GM19239 (cell line): ENCODE results near the gene DUSP6.

Experiments
- DNase-seq: peaks from one replicate; pipeline ENCODE4 v3.0.0; 2011; ENCODE audit warnings: low spot score; ENCODE audit not compliant: insufficient read length
- FAIRE-seq: peaks from 2 replicates; lab custom pipeline; 2011; peaks lifted over from hg19 to GRCh38; lab: Jason Lieb, UNC

Gene DUSP6

GRCh38 chr12:89376202-89376529 is 23.9 kb upstream of the DUSP6 start:
- FAIRE-seq, result no peak
- no peak for DNase-seq

- FAIRE-seq (no peak), DNase-seq (no peak)
These were observed 21.7 kb upstream of the DUSP6 start for GRCh38 chr12:89373763-89374572.

GRCh38 chr12:89372584-89373370 is 20.5 kb upstream of the DUSP6 start:
- FAIRE-seq (no peak), DNase-seq (no peak)

- DNase-seq, result no peak
- no peak for FAIRE-seq
These were observed 18.5 kb upstream of the DUSP6 start for GRCh38 chr12:89370850-89371249.

GRCh38 chr12:89370421-89370831 is 18.1 kb upstream of the DUSP6 start:
- DNase-seq (no peak), FAIRE-seq (no peak)

- FAIRE-seq, result no peak
- DNase-seq, result no peak
These were observed 16.9 kb upstream of the DUSP6 start for GRCh38 chr12:89369166-89369565.

- DNase-seq (no peak), FAIRE-seq (no peak)
These were observed 16.1 kb upstream of the DUSP6 start for GRCh38 chr12:89368391-89368790.

- FAIRE-seq (no peak), DNase-seq (no peak)
These were observed 14.5 kb upstream of the DUSP6 start for GRCh38 chr12:89366676-89367364.

- DNase-seq (no peak), FAIRE-seq (no peak)
These were observed 12.3 kb upstream of the DUSP6 start for GRCh38 chr12:89364631-89365030.

- FAIRE-seq (no peak), DNase-seq (no peak)
These were observed 11.8 kb upstream of the DUSP6 start for GRCh38 chr12:89364058-89364457.

GRCh38 chr12:89363582-89363981 is 11.3 kb upstream of the DUSP6 start:
- FAIRE-seq, result no peak

GRCh38 chr12:89363084-89363483 is 10.8 kb upstream of the DUSP6 start:
- FAIRE-seq, result no peak
- no peak for DNase-seq

More at GRCh38 chr12:89363582-89363981, 11.3 kb upstream of the DUSP6 start:
- DNase-seq, result no peak

GRCh38 chr12:89359615-89360014 is 7.3 kb upstream of the DUSP6 start:
- DNase-seq (no peak), FAIRE-seq (no peak)

- no peak for FAIRE-seq
- no peak for DNase-seq
These were observed 6.5 kb upstream of the DUSP6 start for GRCh38 chr12:89358805-89359204.

GRCh38 chr12:89357297-89357730 is 5.0 kb upstream of the DUSP6 start:
- no peak for FAIRE-seq
- no peak for DNase-seq

GRCh38 chr12:89356069-89356665 is 3.9 kb upstream of the DUSP6 start:
- FAIRE-seq, result no peak
- DNase-seq, result no peak

- DNase-seq (no peak), FAIRE-seq (no peak)
These were observed 3.2 kb upstream of the DUSP6 start for GRCh38 chr12:89355243-89356068.

GRCh38 chr12:89354612-89355067 is 2.3 kb upstream of the DUSP6 start:
- DNase-seq (no peak), FAIRE-seq (no peak)

- FAIRE-seq, result no peak
- no peak for DNase-seq
These were observed 1.7 kb upstream of the DUSP6 start for GRCh38 chr12:89353823-89354611.
